NCI-H146 (cell line): ENCODE results near the gene RND2.

Experiments used
- DNase-seq: peaks from one replicate; lab custom pipeline; 2025; lab: John Stamatoyannopoulos, UW

Gene RND2

GRCh38 chr17:43006639-43007551, 18.1 kb upstream of the RND2 start, which contains the start of gene IFI35:
Gene IFI35 (plus strand): TSS chr17:43006784. CDS start chr17:43006948, 164 bp downstream.
- peak; percentile 57 for DNase-seq

GRCh38 chr17:43010667-43011308, 14.2 kb upstream of the RND2 start:
- DNase-seq, result no peak

GRCh38 chr17:43011728-43012472, 13.1 kb upstream of the RND2 start:
- no peak for DNase-seq

- DNase-seq, result no peak
Observed at GRCh38 chr17:43013296-43013695, 11.7 kb upstream of the RND2 start.

- no peak for DNase-seq
Observed at GRCh38 chr17:43014020-43014648, 10.9 kb upstream of the RND2 start.

- no peak for DNase-seq
Observed at GRCh38 chr17:43014649-43015542, 10.1 kb upstream of the RND2 start.

GRCh38 chr17:43015579-43015978, 9.5 kb upstream of the RND2 start:
- no peak for DNase-seq

GRCh38 chr17:43016216-43016615, 8.8 kb upstream of the RND2 start:
- no peak for DNase-seq

GRCh38 chr17:43018008-43018853, 6.8 kb upstream of the RND2 start:
- peak; percentile 25 for DNase-seq

GRCh38 chr17:43018932-43019331, 6.1 kb upstream of the RND2 start:
- no peak for DNase-seq

- DNase-seq, result no peak
Observed at GRCh38 chr17:43019418-43019817, 5.6 kb upstream of the RND2 start.

GRCh38 chr17:43020030-43020621, 4.9 kb upstream of the RND2 start:
- DNase-seq, result no peak

GRCh38 chr17:43020789-43021740, 4.0 kb upstream of the RND2 start:
- DNase-seq, result no peak

GRCh38 chr17:43021741-43022512, 3.1 kb upstream of the RND2 start, which contains the start of gene VAT1:
Gene VAT1 (minus strand): TSS chr17:43022385. CDS start chr17:43022322, 63 bp downstream.
- DNase-seq, result peak; percentile 73

- DNase-seq, result peak; percentile 41
Observed at GRCh38 chr17:43025290-43025657, 243 bp downstream of the RND2 start.

GRCh38 chr17:43025766-43026537, 921 bp downstream of the RND2 start:
- DNase-seq, result no peak

- no peak for DNase-seq
Observed at GRCh38 chr17:43026595-43026994, 1.6 kb downstream of the RND2 start.
